H1 (cell line): ENCODE measurements around the gene SAT1. TPM values are rescaled to one million over a fixed set of nuclear protein-coding genes. Genes with fewer than 3 reads are reported as not detected.

ENCODE experiments used
- CTCF ChIA-PET: fragments of 300-600 bp; sonication (Branson Sonifier 250); formaldehyde crosslinking; loops from one replicate; lab custom pipeline; 2021; ENCODE audit not compliant: partially characterized antibody; lab: Charles Lee
- POLR2A ChIA-PET: fragments of 300-600 bp; sonication (Branson Sonifier 250); formaldehyde crosslinking; loops from one replicate; lab custom pipeline; 2021; ENCODE audit warnings: inconsistent platforms; ENCODE audit not compliant: partially characterized antibody; lab: Charles Lee
- DNase-seq, 2 experiments: peaks; one replicate each; pipeline versions ENCODE4 v3.0.0 to v3.0.0-alpha.2; 2010 to 2022; ENCODE audit warnings: low spot score in 2 of 2, low read depth in 1 of 2, mixed read lengths in 1 of 2
- FAIRE-seq: peaks from 2 replicates; lab custom pipeline; 2011; peaks lifted over from hg19 to GRCh38; lab: Jason Lieb, UNC
- H2AFZ ChIP-seq: 2 replicates; pipeline ENCODE4 v1.8.1; 2012; ENCODE audit warnings: low read length, inconsistent platforms
- H2AK5ac ChIP-seq: 2 replicates; pipeline ENCODE4 v1.6.1; 2013; ENCODE audit warnings: low read depth, low read length
- H2BK120ac ChIP-seq: replicated peaks from 2 replicates; pipeline ENCODE3; 2013; ENCODE audit warnings: low read depth, low read length, inconsistent platforms
- H2BK12ac ChIP-seq: 2 replicates; pipeline ENCODE4 v1.6.1; 2013; ENCODE audit warnings: low read depth, low read length
- H2BK15ac ChIP-seq: 2 replicates; pipeline ENCODE4 v1.6.1; 2013; ENCODE audit warnings: low read length
- H2BK20ac ChIP-seq: 2 replicates; pipeline ENCODE4 v1.6.1; 2013; ENCODE audit warnings: low read length
- H2BK5ac ChIP-seq: 2 replicates; pipeline ENCODE4 v1.6.1; 2013; ENCODE audit warnings: low read depth, low read length
- H3K14ac ChIP-seq: 2 replicates; pipeline ENCODE4 v1.6.1; 2013; ENCODE audit warnings: inconsistent platforms; ENCODE audit not compliant: insufficient read length
- H3K18ac ChIP-seq: 2 replicates; pipeline ENCODE4 v1.6.1; 2013; ENCODE audit warnings: low read length; ENCODE audit errors: extremely low read depth
- H3K23ac ChIP-seq: 2 replicates; pipeline ENCODE4 v1.6.1; 2013; ENCODE audit warnings: inconsistent platforms; ENCODE audit not compliant: insufficient read length
- H3K23me2 ChIP-seq: 2 replicates; pipeline ENCODE4 v1.6.1; 2013; ENCODE audit warnings: low read depth, low read length
- H3K27ac ChIP-seq: 2 replicates; pipeline ENCODE4 v1.6.1; 2011; ENCODE audit warnings: low read depth, low read length, inconsistent platforms
- H3K27me3 ChIP-seq, 4 experiments: replicated peaks in 1 of 4; 1 replicate in 1 of 4; 2 replicates in 3 of 4; pipeline versions ENCODE4 v1.6.1 to v1.8.1; 2011 to 2013; ENCODE audit warnings: low read length in 3 of 4, mild to moderate bottlenecking in 3 of 4, inconsistent platforms in 2 of 4, mixed read lengths in 2 of 4, moderate library complexity in 1 of 4; ENCODE audit not compliant: control insufficient read depth in 3 of 4, insufficient read depth in 3 of 4; ENCODE audit errors: extremely low read depth in 1 of 4
- H3K36me3 ChIP-seq, 4 experiments: 2 replicates each; pipeline versions ENCODE4 v1.6.1 to v1.8.1; 2011 to 2013; ENCODE audit warnings: mild to moderate bottlenecking in 4 of 4, low read length in 3 of 4, moderate library complexity in 2 of 4, control low read depth in 1 of 4, inconsistent platforms in 1 of 4; ENCODE audit not compliant: insufficient read depth in 4 of 4, control insufficient read depth in 2 of 4
- H3K4ac ChIP-seq: replicated peaks from 2 replicates; pipeline ENCODE3; 2013; ENCODE audit warnings: low read length, low read depth, mixed read lengths, inconsistent platforms; ENCODE audit not compliant: insufficient read length
- H3K4me1 ChIP-seq, 4 experiments: replicated peaks in 1 of 4; 1 replicate in 1 of 4; 2 replicates in 3 of 4; pipeline versions ENCODE4 v1.6.1 to v1.8.1; 2011 to 2013; ENCODE audit warnings: low read length in 3 of 4, inconsistent platforms in 2 of 4, mixed read lengths in 1 of 4; ENCODE audit not compliant: insufficient read depth in 4 of 4, control insufficient read depth in 3 of 4
- H3K4me2 ChIP-seq, 2 experiments: 2 replicates each; pipeline versions ENCODE4 v1.6.1 to v1.8.1; 2011 to 2013; ENCODE audit warnings: low read depth in 2 of 2, low read length in 2 of 2, control low read depth in 1 of 2, inconsistent platforms in 1 of 2, mild to moderate bottlenecking in 1 of 2; ENCODE audit not compliant: insufficient read depth in 1 of 2
- H3K4me3 ChIP-seq, 4 experiments: fragments of 200-600, 300-600 bp in 1 of 4; sonication (generic), shearing (Covaris generic), sonication (Bioruptor Twin) in 1 of 4; 2 replicates each; pipeline versions ENCODE4 v1.5.1 to v1.8.1; 2011 to 2016; ENCODE audit warnings: low read length in 4 of 4, low read depth in 3 of 4, control low read depth in 2 of 4, inconsistent platforms in 2 of 4, mild to moderate bottlenecking in 2 of 4, mixed read lengths in 1 of 4, moderate library complexity in 1 of 4; ENCODE audit not compliant: insufficient read depth in 2 of 4; ENCODE audit errors: extremely low read depth in 1 of 4
- H3K56ac ChIP-seq: replicated peaks from 2 replicates; pipeline ENCODE3; 2013; ENCODE audit warnings: low read depth, mild to moderate bottlenecking, mixed read lengths, low read length, inconsistent platforms; ENCODE audit not compliant: insufficient read length
- H3K79me1 ChIP-seq: 2 replicates; pipeline ENCODE4 v1.6.1; 2013; ENCODE audit warnings: low read depth, low read length, control low read depth
- H3K79me2 ChIP-seq, 2 experiments: 2 replicates each; pipeline versions ENCODE4 v1.6.1 to v1.8.1; 2012 to 2013; ENCODE audit warnings: low read length in 2 of 2, mild to moderate bottlenecking in 2 of 2, inconsistent platforms in 1 of 2; ENCODE audit not compliant: insufficient read depth in 2 of 2, control insufficient read depth in 1 of 2
- H3K9ac ChIP-seq, 4 experiments: replicated peaks in 1 of 4; 1 replicate in 1 of 4; 2 replicates in 3 of 4; pipeline versions ENCODE4 v1.6.1 to v1.8.1; 2011 to 2013; ENCODE audit warnings: low read depth in 3 of 4, low read length in 3 of 4, control low read depth in 2 of 4, mild to moderate bottlenecking in 2 of 4, moderate library complexity in 2 of 4, inconsistent platforms in 1 of 4; ENCODE audit errors: extremely low read depth in 1 of 4
- H3K9me3 ChIP-seq, 2 experiments: 2 replicates each; pipeline versions ENCODE4 v1.6.1 to v1.8.1; 2012 to 2013; ENCODE audit warnings: mild to moderate bottlenecking in 2 of 2, moderate library complexity in 2 of 2, control low read depth in 1 of 2, inconsistent platforms in 1 of 2, low read depth in 1 of 2, low read length in 1 of 2, mixed read lengths in 1 of 2; ENCODE audit not compliant: insufficient read depth in 2 of 2
- H4K20me1 ChIP-seq, 2 experiments: replicated peaks in 1 of 2; 2 replicates each; pipeline versions ENCODE3 to v1.8.1; 2011 to 2013; ENCODE audit warnings: inconsistent platforms in 2 of 2, low read length in 2 of 2, mild to moderate bottlenecking in 1 of 2; ENCODE audit not compliant: insufficient read depth in 2 of 2, control insufficient read depth in 1 of 2
- H4K5ac ChIP-seq: 2 replicates; pipeline ENCODE4 v1.6.1; 2013; ENCODE audit warnings: low read length, low read depth, mixed read lengths, inconsistent platforms; ENCODE audit not compliant: insufficient read length
- H4K8ac ChIP-seq: 2 replicates; pipeline ENCODE4 v1.8.0; 2013; ENCODE audit warnings: mild to moderate bottlenecking, moderate library complexity, low read length, inconsistent platforms; ENCODE audit not compliant: insufficient read depth; ENCODE audit errors: extremely low read depth
- H4K91ac ChIP-seq: replicated peaks from 2 replicates; pipeline ENCODE3; 2013; ENCODE audit warnings: low read length, mixed read lengths, inconsistent platforms; ENCODE audit not compliant: insufficient read length
- EGR1 ChIP-seq: IDR thresholded peaks from 2 replicates; pipeline ENCODE4 v1.6.1; 2011; ENCODE audit warnings: low read depth, low read length, borderline replicate concordance
- NRF1 ChIP-seq: IDR thresholded peaks from 2 replicates; pipeline ENCODE4 v1.6.1; 2011; ENCODE audit warnings: mild to moderate bottlenecking, low read depth, low read length, improper control_type of control experiment
- WGBS, 2 experiments: shearing (Covaris generic) in 1 of 2; methylation state at CpG; one replicate each; pipeline versions ENCODE4 v1.1.6 to v1.1.7; 2013 to 2015; ENCODE audit warnings: low lambda C conversion rate in 2 of 2, mixed read lengths in 2 of 2, inconsistent platforms in 1 of 2, low coverage in 1 of 2, missing lambda C conversion rate in 1 of 2; ENCODE audit not compliant: insufficient replicate concordance in 2 of 2, insufficient coverage in 1 of 2, insufficient read length in 1 of 2; ENCODE audit errors: extremely low coverage in 1 of 2, missing lambda C conversion rate in 1 of 2; 5-methylcytosine and 5-hydroxymethylcytosine counted together
- polyA plus RNA-seq, 7 experiments: library from polyadenylated mRNA; depleted of rRNA in 3 of 7; stranded (reverse) in 5 of 7; unstranded in 2 of 7; fragments of >200 nt in 5 of 7; fragments of 200-250 nt in 2 of 7; gene quantifications; 1 replicate in 5 of 7; 2 replicates in 1 of 7; 4 replicates in 1 of 7; pipeline versions ENCODE4 v1.2.1 to v1.2.3, GENCODE V29; 2011 to 2013; ENCODE audit warnings: missing spikeins in 2 of 7, mixed read lengths in 2 of 7
- total RNA-seq: library from RNA; stranded (reverse); fragmentation: NEBNext Ultra II Directional; extraction: Animal tissue kit (Norgen Biotek cat#: 25700); gene quantifications from 2 replicates; pipeline ENCODE4 v1.2.1, GENCODE V29; 2021

Gene SAT1
- total and polyA plus RNA-seq, 2 of the 8 experiments (the other 6 are each of a cell fraction or from before 2014, with no cell fraction given), result 29.2 to 36.8 TPM

DNA sequence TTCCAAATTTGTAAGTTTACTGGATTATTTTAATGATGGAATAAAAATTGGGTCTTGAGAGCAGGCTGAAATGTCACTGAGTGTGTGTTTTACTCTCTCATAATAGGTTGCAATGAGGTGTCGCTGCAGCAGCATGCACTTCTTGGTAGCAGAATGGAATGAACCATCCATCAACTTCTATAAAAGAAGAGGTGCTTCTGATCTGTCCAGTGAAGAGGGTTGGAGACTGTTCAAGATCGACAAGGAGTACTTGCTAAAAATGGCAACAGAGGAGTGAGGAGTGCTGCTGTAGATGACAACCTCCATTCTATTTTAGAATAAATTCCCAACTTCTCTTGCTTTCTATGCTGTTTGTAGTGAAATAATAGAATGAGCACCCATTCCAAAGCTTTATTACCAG, 2.6 kb downstream of the SAT1 start:
- no peak overlapping the region for H3K27ac ChIP-seq
- H3K9me3 ChIP-seq, result no peaks in the 10 kb centered on the region
- H2AK5ac ChIP-seq, result no peak overlapping the region
- no peak overlapping the region for H3K56ac ChIP-seq
- H3K27me3 ChIP-seq, result no peaks in the 10 kb centered on the region
- H3K79me2 ChIP-seq, result no peaks in the 10 kb centered on the region
- no peak overlapping the region for H4K5ac ChIP-seq
- no peak overlapping the region for H3K4me3 ChIP-seq
- H3K36me3 ChIP-seq, result peaks cover 0 to 8% (median 0%) of the 10 kb centered on the region in 4 experiments; a peak in 1 of 8 replicates
- no peaks in the 10 kb centered on the region for H4K20me1 ChIP-seq
- no peak overlapping the region for H2BK5ac ChIP-seq
- CTCF ChIA-PET, result interaction anchor here (3.6 kb wide), 1 partner anchor 116 kb away, joined by 20 read pairs; no protein-coding TSS in a partner anchor
- peaks cover 3% of the 10 kb centered on the region; the same call in 1 of the 2 replicates for H3K23me2 ChIP-seq
- no peak overlapping the region for H4K8ac ChIP-seq
- 89% methylated on average over 2 of the region's 2 CpGs; no CpG with 5 or more reads in 1 of the 2 experiments for WGBS, 2 experiments
- H3K4ac ChIP-seq, result no peak overlapping the region
- H3K14ac ChIP-seq, result no peak overlapping the region
- no peak overlapping the region for H3K4me2 ChIP-seq
- H3K9ac ChIP-seq, result no peak overlapping the region
- H2BK120ac ChIP-seq, result no peak overlapping the region
- no peaks in the 10 kb centered on the region for H3K4me1 ChIP-seq
- H4K91ac ChIP-seq, result no peak overlapping the region
- DNase-seq (no peak), FAIRE-seq (no peak)
- H2BK20ac ChIP-seq, result no peak overlapping the region
- no peak overlapping the region for H3K18ac ChIP-seq
- no peak overlapping the region for H2AFZ ChIP-seq
- POLR2A ChIA-PET, result no interaction called here
- no peaks in the 10 kb centered on the region for H3K79me1 ChIP-seq
- H2BK12ac ChIP-seq, result no peak overlapping the region
- no peak overlapping the region for H2BK15ac ChIP-seq
- TF ChIP-seq EGR1 (no peak), NRF1 (no peak)
- no peak overlapping the region for H3K23ac ChIP-seq
